PC-9 (cell line): Measurements from ENCODE around the gene ZFP36L1. TPM values are rescaled to one million over a fixed set of nuclear protein-coding genes. Genes with fewer than 3 reads are reported as not detected.

Experiments used
- BruUV-seq: library from RNA; stranded (reverse); fragments of 400-500 nt; replicated peaks from 2 replicates; lab custom pipeline; 2021; lab: Mats Ljungman, UMichigan
- CTCF ChIA-PET: fragments of 300-600 bp; sonication (Branson Sonifier 250); formaldehyde crosslinking; loops from one replicate; lab custom pipeline; 2022; ENCODE audit warnings: antibody characterized with exemption; lab: Charles Lee
- POLR2A ChIA-PET: fragments of 300-600 bp; sonication (Branson Sonifier 250); formaldehyde crosslinking; loops from one replicate; lab custom pipeline; 2022; ENCODE audit warnings: antibody characterized with exemption; ENCODE audit not compliant: unreplicated experiment; lab: Charles Lee
- DNase-seq, 2 experiments: peaks; one replicate each; pipeline versions ENCODE4 v3.0.0 to v3.0.0-alpha.2; 2015 to 2022; ENCODE audit warnings: mixed read lengths in 1 of 2
- H2AFZ ChIP-seq: fragments of 200-600 bp; sonication (generic); 2 replicates; pipeline ENCODE4 v1.8.1; 2017; ENCODE audit warnings: antibody characterized with exemption
- H3F3A ChIP-seq: fragments of 200-600 bp; sonication (generic); 2 replicates; pipeline ENCODE4 v1.8.1; 2017; ENCODE audit warnings: antibody characterized with exemption, mild to moderate bottlenecking, low read depth; ENCODE audit not compliant: insufficient read depth
- H3K27ac ChIP-seq: fragments of 200-600 bp; sonication (generic); 2 replicates; pipeline ENCODE4 v1.6.1; 2016; ENCODE audit warnings: mixed run types
- H3K27me3 ChIP-seq: fragments of 200-600 bp; sonication (generic); 2 replicates; pipeline ENCODE4 v1.6.1; 2016; ENCODE audit warnings: low read depth, mixed run types; ENCODE audit not compliant: insufficient read depth
- H3K36me3 ChIP-seq: fragments of 200-600 bp; sonication (generic); 2 replicates; pipeline ENCODE4 v1.6.1; 2016; ENCODE audit warnings: low read depth, mixed run types
- H3K4me1 ChIP-seq: fragments of 200-600 bp; sonication (generic); replicated peaks from 2 replicates; pipeline ENCODE4 v1.6.1; 2016; ENCODE audit warnings: mixed run types; ENCODE audit not compliant: insufficient read depth
- H3K4me2 ChIP-seq: fragments of 200-600 bp; sonication (generic); 2 replicates; pipeline ENCODE4 v1.6.1; 2017; ENCODE audit warnings: mixed run types
- H3K4me3 ChIP-seq: fragments of 200-600 bp; sonication (generic); 2 replicates; pipeline ENCODE4 v1.6.1; 2016; ENCODE audit warnings: mixed run types
- H3K79me2 ChIP-seq: fragments of 200-600 bp; sonication (generic); 2 replicates; pipeline ENCODE4 v1.6.1; 2017; ENCODE audit warnings: low read depth, mixed run types
- H3K9me2 ChIP-seq: fragments of 200-600 bp; sonication (generic); 2 replicates; pipeline ENCODE4 v1.8.1; 2017; ENCODE audit warnings: mild to moderate bottlenecking; ENCODE audit not compliant: insufficient read depth
- H3K9me3 ChIP-seq: fragments of 200-600 bp; sonication (generic); 2 replicates; pipeline ENCODE4 v1.8.1; 2016; ENCODE audit warnings: low read depth; ENCODE audit not compliant: insufficient read depth
- H4K20me1 ChIP-seq: fragments of 200-600 bp; sonication (generic); 2 replicates; pipeline ENCODE4 v1.8.1; 2017; ENCODE audit not compliant: insufficient read depth
- CTCF ChIP-seq: fragments of 200-600 bp; sonication (generic); conservative IDR thresholded peaks from 2 replicates; pipeline ENCODE4 v1.6.1; 2017; ENCODE audit warnings: mixed run types, antibody characterized with exemption, mild to moderate bottlenecking, moderate library complexity
- EZH2 ChIP-seq: fragments of 200-600 bp; sonication (generic); IDR thresholded peaks from 2 replicates; pipeline ENCODE4 v1.8.0; 2017; ENCODE audit warnings: antibody characterized with exemption, low read depth
- intact Hi-C: fragments of 100-400 bp; cut with micrococcal nuclease; formaldehyde crosslinking; loops from one replicate; pipeline ENCODE4 v1.10.0; 2022; ENCODE audit not compliant: unreplicated experiment
- total RNA-seq: library from RNA; stranded (reverse); gene quantifications from 2 replicates; pipeline ENCODE4 v1.2.3, GENCODE V29; 2021

Gene ZFP36L1
- total RNA-seq, 1 experiment from 2014 or later, result 179 TPM

- Histone ChIP-seq H3F3A (no peaks in the 10 kb centered on the region), H3K79me2 (no peaks in the 10 kb centered on the region), H3K4me2 (no peak overlapping the region), H3K4me1 (peaks cover 5% of the 10 kb centered on the region), H3K27ac (no peak overlapping the region), H2AFZ (no peak overlapping the region), H3K36me3 (no peaks in the 10 kb centered on the region), H4K20me1 (no peaks in the 10 kb centered on the region), H3K9me2 (no peaks in the 10 kb centered on the region), H3K27me3 (no peaks in the 10 kb centered on the region), H3K9me3 (no peaks in the 10 kb centered on the region; the same call in 1 of the 2 replicates), H3K4me3 (no peak overlapping the region)
- DNase-seq, result no peak
- TF ChIP-seq CTCF (no peak), EZH2 (no peak)
- intact Hi-C loops, result no loop called here
- BruUV-seq, result no TSS peak
- ChIA-PET POLR2A (no interaction called here), CTCF (no interaction called here)
Observed at GRCh38 chr14:68741477-68741791, 51.4 kb downstream of the ZFP36L1 start.

- peaks cover 6% of the 10 kb centered on the region for H3K4me1 ChIP-seq
- intact Hi-C loops, result no loop called here
- H3K79me2 ChIP-seq, result no peaks in the 10 kb centered on the region
- DNase-seq, result no peak
- no peak for TF ChIP-seq CTCF
- no peak for TF ChIP-seq EZH2
- H3K9me2 ChIP-seq, result no peaks in the 10 kb centered on the region
- POLR2A ChIA-PET, result no interaction called here
- H3K9me3 ChIP-seq, result no peaks in the 10 kb centered on the region; the same call in 1 of the 2 replicates
- no TSS peak for BruUV-seq
- H2AFZ ChIP-seq, result no peak overlapping the region
- no peaks in the 10 kb centered on the region for H4K20me1 ChIP-seq
- H3K4me2 ChIP-seq, result no peak overlapping the region
- no peaks in the 10 kb centered on the region for H3K36me3 ChIP-seq
- CTCF ChIA-PET, result no interaction called here
- no peak overlapping the region for H3K27ac ChIP-seq
- no peak overlapping the region for H3K4me3 ChIP-seq
- H3K27me3 ChIP-seq, result no peaks in the 10 kb centered on the region
- no peaks in the 10 kb centered on the region for H3F3A ChIP-seq
Observed at GRCh38 chr14:68740788-68741476, 51.9 kb downstream of the ZFP36L1 start.

- peaks cover 6% of the 10 kb centered on the region for H3K4me1 ChIP-seq
- intact Hi-C loops, result no loop called here
- no TSS peak for BruUV-seq
- no peaks in the 10 kb centered on the region for H3K36me3 ChIP-seq
- H4K20me1 ChIP-seq, result no peaks in the 10 kb centered on the region
- H3K9me2 ChIP-seq, result no peaks in the 10 kb centered on the region
- no peak overlapping the region for H3K4me2 ChIP-seq
- H3K9me3 ChIP-seq, result no peaks in the 10 kb centered on the region; the same call in 1 of the 2 replicates
- ChIA-PET POLR2A (interaction anchor here (0.6 kb wide), 1 partner anchor 9 kb away, joined by 4 read pairs; no protein-coding TSS in a partner anchor), CTCF (no interaction called here)
- TF ChIP-seq CTCF (no peak), EZH2 (no peak)
- no peaks in the 10 kb centered on the region for H3F3A ChIP-seq
- no peaks in the 10 kb centered on the region for H3K79me2 ChIP-seq
- no peak overlapping the region for H3K27ac ChIP-seq
- H3K27me3 ChIP-seq, result no peaks in the 10 kb centered on the region
- no peak overlapping the region for H2AFZ ChIP-seq
- DNase-seq, result no peak
- no peak overlapping the region for H3K4me3 ChIP-seq
Observed at GRCh38 chr14:68739701-68740100, 53.2 kb downstream of the ZFP36L1 start.
